Fibroblast of villous mesenchyme (primary cell): Measurements from ENCODE around the gene PDRG1. TPM values are rescaled to one million over a fixed set of nuclear protein-coding genes. Genes with fewer than 3 reads are reported as not detected.

ENCODE experiments used
- DNase-seq: peaks from one replicate; pipeline ENCODE4 v3.0.0-alpha.2; 2010; ENCODE audit warnings: low read depth
- H3K4me3 ChIP-seq: 2 replicates; pipeline ENCODE4 v1.5.1; 2011; ENCODE audit warnings: low read depth, mild to moderate bottlenecking, low read length
- total RNA-seq: library from RNA; depleted of rRNA; stranded (reverse); fragments of >200 nt; gene quantifications from 2 replicates; pipeline ENCODE4 v1.2.3, GENCODE V29; 2012
- TF ChIP-seq, protein P1 (sequence below): IDR thresholded peaks from 2 replicates; pipeline ENCODE4 v1.5.1; 2012; ENCODE audit warnings: low read depth, mild to moderate bottlenecking, low read length; ENCODE audit not compliant: insufficient read depth

PDRG1 gene
- total RNA-seq, 1 donor = 3.5 TPM

DNA sequence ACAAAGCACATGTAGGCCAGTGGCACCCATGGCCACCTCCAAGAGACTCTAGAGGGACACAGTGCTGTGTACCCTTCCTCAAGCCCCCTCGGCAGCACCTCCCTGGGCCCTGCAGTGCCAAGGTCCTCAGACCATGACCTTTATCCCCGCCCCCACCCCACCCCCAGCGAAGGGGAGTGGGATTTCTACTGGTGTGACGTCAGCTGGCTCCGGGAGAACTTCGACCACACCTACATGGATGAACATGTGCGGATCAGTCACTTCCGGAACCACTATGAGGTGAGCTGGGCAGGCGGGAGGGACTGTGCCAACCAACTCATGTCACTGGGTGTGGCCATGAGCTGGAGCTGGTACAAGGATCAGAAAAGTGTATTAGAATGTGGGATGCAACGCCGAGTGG lies 43.4 kb downstream of the PDRG1 start:
- no peak overlapping the region for H3K4me3 ChIP-seq
- TF ChIP-seq, protein P1, sequence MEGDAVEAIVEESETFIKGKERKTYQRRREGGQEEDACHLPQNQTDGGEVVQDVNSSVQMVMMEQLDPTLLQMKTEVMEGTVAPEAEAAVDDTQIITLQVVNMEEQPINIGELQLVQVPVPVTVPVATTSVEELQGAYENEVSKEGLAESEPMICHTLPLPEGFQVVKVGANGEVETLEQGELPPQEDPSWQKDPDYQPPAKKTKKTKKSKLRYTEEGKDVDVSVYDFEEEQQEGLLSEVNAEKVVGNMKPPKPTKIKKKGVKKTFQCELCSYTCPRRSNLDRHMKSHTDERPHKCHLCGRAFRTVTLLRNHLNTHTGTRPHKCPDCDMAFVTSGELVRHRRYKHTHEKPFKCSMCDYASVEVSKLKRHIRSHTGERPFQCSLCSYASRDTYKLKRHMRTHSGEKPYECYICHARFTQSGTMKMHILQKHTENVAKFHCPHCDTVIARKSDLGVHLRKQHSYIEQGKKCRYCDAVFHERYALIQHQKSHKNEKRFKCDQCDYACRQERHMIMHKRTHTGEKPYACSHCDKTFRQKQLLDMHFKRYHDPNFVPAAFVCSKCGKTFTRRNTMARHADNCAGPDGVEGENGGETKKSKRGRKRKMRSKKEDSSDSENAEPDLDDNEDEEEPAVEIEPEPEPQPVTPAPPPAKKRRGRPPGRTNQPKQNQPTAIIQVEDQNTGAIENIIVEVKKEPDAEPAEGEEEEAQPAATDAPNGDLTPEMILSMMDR = no peak
- no peak for DNase-seq

DNA sequence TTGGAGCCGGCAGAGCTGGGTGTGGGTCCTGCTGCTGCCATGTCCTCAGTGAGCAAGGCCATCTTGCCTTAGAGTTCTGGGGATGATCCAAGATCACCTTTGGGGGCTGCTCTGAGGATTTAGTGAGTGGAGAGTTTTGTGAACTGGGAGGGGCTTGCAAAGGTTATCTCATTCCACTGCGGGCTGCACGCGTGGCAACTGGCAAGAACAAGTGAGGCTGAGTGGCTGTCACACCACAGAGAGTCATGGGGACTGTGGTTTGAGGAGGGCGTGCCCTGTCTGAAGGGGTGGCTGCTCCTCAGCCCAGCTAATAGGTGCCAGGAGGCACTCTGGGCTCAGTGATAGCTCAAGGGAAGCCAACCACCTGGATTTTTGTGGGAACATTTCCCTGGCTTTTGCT lies 43.8 kb downstream of the PDRG1 start:
- TF ChIP-seq, protein P1 = no peak
- H3K4me3 ChIP-seq = no peak overlapping the region
- DNase-seq = no peak

DNA sequence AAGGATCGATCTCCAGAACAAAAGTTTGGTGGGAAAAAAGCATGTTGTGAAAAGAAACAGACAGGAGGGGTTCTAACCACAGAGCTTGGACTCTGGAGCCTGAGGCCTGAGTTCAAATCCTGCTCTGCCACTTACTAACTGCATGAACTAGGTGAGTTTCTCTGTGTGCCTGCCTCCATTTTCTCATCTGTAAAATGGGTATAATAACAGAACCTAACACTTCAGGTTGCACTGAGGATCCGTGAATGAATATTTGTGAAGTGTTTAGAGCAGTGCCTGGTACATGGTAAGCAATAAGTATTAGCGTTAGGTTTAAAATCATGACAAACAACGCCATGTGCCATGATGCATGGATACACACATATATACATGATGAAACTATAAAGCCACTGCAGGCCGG lies 44.8 kb downstream of the PDRG1 start:
- DNase-seq = no peak
- TF ChIP-seq, protein P1 = no peak
- H3K4me3 ChIP-seq = no peak overlapping the region

DNA sequence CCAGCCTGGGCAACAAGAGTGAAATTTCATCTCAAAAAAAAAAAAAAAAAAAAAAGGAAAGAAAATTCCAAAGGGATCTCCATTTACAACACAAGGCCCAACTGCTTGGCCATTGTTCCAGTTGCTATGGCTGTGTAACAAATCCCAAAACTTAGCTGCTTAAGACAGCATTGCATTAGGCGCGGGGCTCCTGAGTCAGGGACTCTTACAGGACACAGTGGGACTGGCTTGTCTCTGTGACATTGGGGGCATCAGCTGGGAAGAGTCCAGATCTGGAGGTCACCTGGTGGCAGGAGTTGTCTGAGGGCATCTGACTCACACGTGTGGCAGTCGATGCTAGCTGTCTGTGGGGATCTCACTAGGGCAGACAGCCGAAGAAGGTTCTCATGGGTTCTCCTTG lies 45.8 kb downstream of the PDRG1 start:
- TF ChIP-seq, protein P1 = no peak
- no peak for DNase-seq
- no peak overlapping the region for H3K4me3 ChIP-seq

DNA sequence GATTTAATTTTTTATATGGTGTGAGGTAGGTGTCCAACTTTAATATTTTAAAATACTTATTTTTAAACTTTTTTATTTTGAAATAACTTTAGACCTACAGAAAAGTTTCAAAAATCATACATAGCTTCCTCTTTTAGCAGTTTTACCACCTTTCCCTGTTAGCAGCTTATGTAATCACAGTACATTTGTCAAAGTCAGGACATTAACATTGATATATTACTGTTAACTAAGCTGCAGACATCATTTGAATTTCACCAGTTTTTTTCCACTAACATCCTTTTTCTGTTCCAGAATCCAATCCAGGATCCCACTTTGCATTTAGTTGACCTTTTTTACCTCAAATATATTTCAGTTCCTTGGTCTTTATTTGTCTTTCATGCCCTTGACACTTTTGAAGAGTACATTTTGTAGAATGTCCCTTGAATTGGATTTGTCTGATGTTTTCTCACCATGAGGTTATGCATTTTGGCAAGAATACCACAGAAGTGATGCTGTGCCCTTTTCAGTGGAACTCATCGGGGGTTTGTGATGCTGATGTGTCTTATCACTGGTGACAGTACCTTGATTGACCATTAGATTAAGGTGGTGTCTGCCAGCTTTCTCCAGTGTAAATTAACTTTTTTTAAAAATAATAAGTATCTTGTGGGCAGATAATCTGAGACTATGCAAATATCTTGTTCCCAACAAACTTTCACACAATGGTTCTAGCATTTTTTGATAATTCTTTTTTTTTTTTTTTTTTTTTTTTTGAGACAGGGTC lies 48.0 kb downstream of the PDRG1 start:
- DNase-seq = no peak
- no peak overlapping the region for H3K4me3 ChIP-seq
- TF ChIP-seq, protein P1 = no peak

DNA sequence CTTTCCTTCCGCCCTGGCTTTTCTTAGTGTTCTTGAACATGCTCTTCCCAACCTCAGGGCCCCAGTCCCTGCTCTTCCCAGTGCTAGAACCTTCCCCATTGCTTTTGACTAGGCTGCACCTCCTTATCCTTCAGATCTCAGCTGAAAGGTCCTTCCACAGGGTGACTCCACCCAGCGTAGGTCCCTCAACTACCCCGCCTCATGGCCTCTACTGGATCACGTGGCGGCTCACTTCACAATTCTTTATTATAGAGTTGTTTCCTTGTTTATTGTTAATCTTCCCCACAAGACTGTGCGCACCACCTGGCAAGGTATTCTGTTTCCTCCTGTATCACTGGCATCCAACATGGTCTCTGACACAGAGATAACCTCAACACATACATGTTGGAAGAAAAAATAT lies 50.2 kb downstream of the PDRG1 start:
- DNase-seq = no peak
- no peak overlapping the region for H3K4me3 ChIP-seq
- TF ChIP-seq, protein P1 = no peak

DNA sequence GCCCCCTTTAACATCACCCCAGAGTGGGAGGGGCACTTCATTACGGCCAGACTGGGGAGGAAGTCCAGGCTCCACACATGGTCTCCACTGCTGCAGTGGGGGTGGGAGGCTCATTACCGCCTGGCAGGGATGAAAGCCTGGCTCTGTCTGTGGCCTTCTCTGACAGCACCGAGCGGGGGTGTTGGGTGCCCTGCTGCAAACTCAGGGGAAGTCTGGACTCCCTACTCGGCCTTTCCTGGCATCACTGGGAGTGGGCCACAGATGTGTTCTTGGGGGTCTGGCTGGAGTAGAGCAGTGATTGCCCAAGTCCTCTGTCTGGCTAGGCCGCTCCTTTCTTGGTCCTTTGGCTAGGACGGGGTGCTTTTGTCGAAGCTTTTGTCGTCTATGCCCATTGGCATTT lies 54.3 kb downstream of the PDRG1 start:
- no peak overlapping the region for H3K4me3 ChIP-seq
- TF ChIP-seq, protein P1 = no peak
- no peak for DNase-seq
